Measurements from ENCODE around the gene P3H4.
"Not testable (repeated sequence)": the region's sequence is repeated elsewhere in the genome, so short reads cannot be mapped to it uniquely, and the experiment has no call there.

Gene P3H4

GRCh38 chr17:41811549-41812380 lies at the start of gene P3H4:
Gene P3H4, minus strand, starts transcription at chr17:41811949. Its CDS starts 34 bp downstream, at chr17:41811915.
- DNase-seq, result peak; percentile 86

- DNase-seq, result no peak
These were observed 48.6 kb upstream of the P3H4 start for GRCh38 chr17:41860254-41860931.

GRCh38 chr17:41851382-41851781 lies 39.6 kb upstream of the P3H4 start:
- not testable (repeated sequence) for DNase-seq

- DNase-seq, result no peak
These were observed 37.7 kb upstream of the P3H4 start for GRCh38 chr17:41849251-41849990.

GRCh38 chr17:41848788-41849187 lies 37.0 kb upstream of the P3H4 start:
- DNase-seq, result no peak

- no peak for DNase-seq
These were observed 33.2 kb upstream of the P3H4 start for GRCh38 chr17:41844971-41845370.

- not testable (repeated sequence) for DNase-seq
These were observed 29.0 kb upstream of the P3H4 start for GRCh38 chr17:41840781-41841180.

- not testable (repeated sequence) for DNase-seq
These were observed 27.7 kb upstream of the P3H4 start for GRCh38 chr17:41839448-41839847.

GRCh38 chr17:41837761-41838538 lies 26.2 kb upstream of the P3H4 start, which contains the start of gene KLHL10:
Gene KLHL10, plus strand, starts transcription at chr17:41837825. Its CDS starts 108 bp downstream, at chr17:41837933.
- no peak for DNase-seq

GRCh38 chr17:41836550-41837196 lies 24.9 kb upstream of the P3H4 start:
- no peak for DNase-seq

- peak; percentile 42 for DNase-seq
These were observed 24.2 kb upstream of the P3H4 start, which contains the start of gene NT5C3B for GRCh38 chr17:41835800-41836549. Gene NT5C3B, minus strand, starts transcription at chr17:41836232. Its CDS starts 39 bp downstream, at chr17:41836193.

- DNase-seq, result no peak
These were observed 23.6 kb upstream of the P3H4 start for GRCh38 chr17:41835214-41835799.

GRCh38 chr17:41829961-41830360 lies 18.2 kb upstream of the P3H4 start:
- not testable (repeated sequence) for DNase-seq

GRCh38 chr17:41825175-41825845 lies 13.6 kb upstream of the P3H4 start:
- DNase-seq, result no peak

GRCh38 chr17:41824086-41824485 lies 12.3 kb upstream of the P3H4 start:
- no peak for DNase-seq

- DNase-seq, result no peak
These were observed 11.8 kb upstream of the P3H4 start for GRCh38 chr17:41823580-41823979.

GRCh38 chr17:41823141-41823524 lies 11.4 kb upstream of the P3H4 start:
- no peak for DNase-seq

GRCh38 chr17:41822216-41823140 lies 10.7 kb upstream of the P3H4 start:
- no peak for DNase-seq

GRCh38 chr17:41821776-41822175 lies 10.0 kb upstream of the P3H4 start:
- no peak for DNase-seq

All from NCI-H510A (cell line).